ENCODE results near the gene NCR3LG1. TPM values are rescaled to one million over a fixed set of nuclear protein-coding genes. Genes with fewer than 3 reads are reported as not detected.

NCR3LG1 gene
- total RNA-seq, 1 donor from 2014 or later: 0.80 TPM

- Histone ChIP-seq H3K36me3 (no peaks in the 10 kb centered on the region), H3K4me3 (no peak overlapping the region), H3K27me3 (ENCODE audit: low read depth) (no peaks in the 10 kb centered on the region), H3K4me1 (peaks cover 8% of the 10 kb centered on the region), H3K9me3 (replicated peaks) (no peaks in the 10 kb centered on the region), H3K27ac (replicated peaks) (no peak overlapping the region)
- no peak for DNase-seq
- intact Hi-C loops (cut with micrococcal nuclease): no loop called here
- TF ChIP-seq, protein P1, sequence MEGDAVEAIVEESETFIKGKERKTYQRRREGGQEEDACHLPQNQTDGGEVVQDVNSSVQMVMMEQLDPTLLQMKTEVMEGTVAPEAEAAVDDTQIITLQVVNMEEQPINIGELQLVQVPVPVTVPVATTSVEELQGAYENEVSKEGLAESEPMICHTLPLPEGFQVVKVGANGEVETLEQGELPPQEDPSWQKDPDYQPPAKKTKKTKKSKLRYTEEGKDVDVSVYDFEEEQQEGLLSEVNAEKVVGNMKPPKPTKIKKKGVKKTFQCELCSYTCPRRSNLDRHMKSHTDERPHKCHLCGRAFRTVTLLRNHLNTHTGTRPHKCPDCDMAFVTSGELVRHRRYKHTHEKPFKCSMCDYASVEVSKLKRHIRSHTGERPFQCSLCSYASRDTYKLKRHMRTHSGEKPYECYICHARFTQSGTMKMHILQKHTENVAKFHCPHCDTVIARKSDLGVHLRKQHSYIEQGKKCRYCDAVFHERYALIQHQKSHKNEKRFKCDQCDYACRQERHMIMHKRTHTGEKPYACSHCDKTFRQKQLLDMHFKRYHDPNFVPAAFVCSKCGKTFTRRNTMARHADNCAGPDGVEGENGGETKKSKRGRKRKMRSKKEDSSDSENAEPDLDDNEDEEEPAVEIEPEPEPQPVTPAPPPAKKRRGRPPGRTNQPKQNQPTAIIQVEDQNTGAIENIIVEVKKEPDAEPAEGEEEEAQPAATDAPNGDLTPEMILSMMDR (IDR thresholded peaks at IDR 0.05; ENCODE audit: borderline replicate concordance): no peak
Observed at GRCh38 chr11:17399236-17399635, 47.6 kb downstream of the NCR3LG1 start.

DNA sequence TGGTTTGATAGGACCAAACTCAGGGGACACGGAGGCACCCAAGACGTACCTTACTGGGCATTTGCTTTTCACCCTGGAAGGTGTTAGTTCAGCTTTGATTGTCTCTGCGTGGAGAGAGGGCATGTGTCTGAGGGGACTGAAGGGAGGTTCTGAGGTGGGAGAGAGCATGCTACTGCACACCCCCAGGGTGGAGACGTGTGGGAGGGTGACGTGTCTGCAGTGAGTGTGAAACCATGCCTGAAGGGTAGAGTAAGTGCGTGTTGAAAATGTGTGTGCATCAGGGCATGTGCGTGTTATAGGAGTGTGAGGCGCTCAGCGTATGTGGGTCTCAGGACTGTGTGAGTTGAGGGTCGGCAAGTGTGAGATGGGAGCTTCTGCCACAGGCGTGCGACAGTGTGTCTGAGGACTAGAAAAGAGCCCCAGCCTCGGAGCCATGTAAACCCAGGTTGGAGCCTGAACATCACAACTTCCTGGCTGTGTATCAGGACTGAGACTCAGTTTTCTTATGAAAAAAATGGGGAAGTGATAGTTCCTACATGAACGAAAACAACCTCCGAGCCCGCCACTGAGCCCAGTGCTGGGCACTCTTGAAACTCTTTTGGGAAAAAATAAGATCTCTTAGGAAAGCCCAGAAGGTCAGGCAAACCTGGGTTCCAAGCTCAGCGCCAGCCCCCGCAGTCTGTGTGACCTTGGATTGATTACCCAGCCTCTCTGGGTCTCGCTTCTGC, 48.6 kb downstream of the NCR3LG1 start:
- TF ChIP-seq, protein P1 (IDR thresholded peaks at IDR 0.05; ENCODE audit: borderline replicate concordance): no peak
- intact Hi-C loops (cut with micrococcal nuclease): no loop called here
- no peaks in the 10 kb centered on the region for H3K36me3 ChIP-seq
- no peak for DNase-seq
- no peak overlapping the region for H3K27ac ChIP-seq (replicated peaks)
- H3K4me1 ChIP-seq: peaks cover 15% of the 10 kb centered on the region
- no peaks in the 10 kb centered on the region for H3K27me3 ChIP-seq (ENCODE audit: low read depth)
- H3K9me3 ChIP-seq (replicated peaks): no peaks in the 10 kb centered on the region
- no peak overlapping the region for H3K4me3 ChIP-seq

DNA sequence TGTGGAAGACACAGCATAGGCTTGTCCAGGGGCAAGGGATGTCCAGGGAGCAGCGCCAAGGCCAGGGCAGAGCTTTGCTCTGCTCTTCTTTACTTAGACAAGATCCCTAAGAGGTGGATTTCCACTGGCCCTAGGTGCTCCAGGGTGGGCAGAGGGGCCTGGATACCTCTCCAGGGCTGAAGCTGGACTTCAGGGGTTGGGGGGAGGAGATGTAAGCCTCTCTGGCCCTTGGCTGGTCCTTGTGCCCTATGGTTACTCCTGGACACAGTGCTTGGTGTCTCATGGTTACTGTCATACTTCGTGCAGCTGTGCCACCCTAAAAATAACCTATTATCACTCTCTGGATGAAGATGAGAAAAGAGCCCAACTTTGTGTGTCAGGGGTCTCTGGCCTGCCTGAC, 49.7 kb downstream of the NCR3LG1 start:
- intact Hi-C loops (cut with micrococcal nuclease): no loop called here
- no peaks in the 10 kb centered on the region for H3K36me3 ChIP-seq
- TF ChIP-seq, protein P1 (IDR thresholded peaks at IDR 0.05; ENCODE audit: borderline replicate concordance): no peak
- DNase-seq: no peak
- no peaks in the 10 kb centered on the region for H3K27me3 ChIP-seq (ENCODE audit: low read depth)
- H3K27ac ChIP-seq (replicated peaks): no peak overlapping the region
- H3K9me3 ChIP-seq (replicated peaks): no peaks in the 10 kb centered on the region
- H3K4me1 ChIP-seq: peaks cover 25% of the 10 kb centered on the region
- no peak overlapping the region for H3K4me3 ChIP-seq

DNA sequence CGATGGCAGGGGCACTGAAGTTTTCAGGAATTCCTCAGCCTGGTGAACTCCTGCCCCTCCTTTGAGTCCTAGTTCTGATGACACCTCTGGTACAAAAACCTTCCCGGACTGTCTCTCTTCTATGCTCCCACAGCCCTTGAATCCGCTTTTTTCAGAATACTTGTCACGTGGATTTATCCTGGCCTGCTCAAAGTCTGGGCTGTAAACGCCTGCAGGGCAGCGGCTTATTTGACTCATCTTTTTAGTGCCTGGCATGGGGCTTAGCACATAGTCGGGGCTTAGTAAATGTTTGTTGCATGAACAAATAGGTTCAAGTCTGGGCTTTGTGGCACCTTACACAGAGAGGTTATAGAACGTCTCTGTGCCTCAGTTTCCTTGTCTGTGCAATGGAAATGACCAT, 50.2 kb downstream of the NCR3LG1 start:
- H3K27me3 ChIP-seq (ENCODE audit: low read depth): no peaks in the 10 kb centered on the region
- no peak overlapping the region for H3K27ac ChIP-seq (replicated peaks)
- H3K9me3 ChIP-seq (replicated peaks): no peaks in the 10 kb centered on the region
- no peaks in the 10 kb centered on the region for H3K36me3 ChIP-seq
- no peak overlapping the region for H3K4me3 ChIP-seq
- TF ChIP-seq, protein P1 (IDR thresholded peaks at IDR 0.05; ENCODE audit: borderline replicate concordance): no peak
- H3K4me1 ChIP-seq: peaks cover 30% of the 10 kb centered on the region
- intact Hi-C loops (cut with micrococcal nuclease): no loop called here
- no peak for DNase-seq

DNA sequence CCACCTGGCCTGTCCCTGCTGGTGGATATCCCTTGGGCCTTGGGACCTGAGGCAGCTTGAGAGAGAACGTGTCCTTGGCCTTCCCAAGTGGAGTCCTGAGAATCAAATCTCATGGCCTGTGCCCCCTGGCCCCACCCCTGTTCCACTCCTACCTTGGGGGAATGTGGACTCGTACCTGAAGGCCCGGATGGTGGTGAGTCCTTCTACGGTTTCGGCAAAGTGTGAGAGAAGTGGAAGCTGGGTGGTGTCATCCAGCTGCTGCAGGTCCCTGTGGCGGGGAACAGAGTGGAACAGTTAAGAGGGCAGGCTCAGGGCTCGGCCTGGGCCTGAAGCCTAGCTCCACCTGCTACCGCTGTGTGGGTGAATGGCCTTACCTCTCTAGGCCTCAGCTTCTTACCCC, 50.9 kb downstream of the NCR3LG1 start:
- Histone ChIP-seq H3K4me1 (peaks cover 34% of the 10 kb centered on the region), H3K4me3 (no peak overlapping the region), H3K27me3 (ENCODE audit: low read depth) (no peaks in the 10 kb centered on the region), H3K36me3 (no peaks in the 10 kb centered on the region), H3K9me3 (replicated peaks) (no peaks in the 10 kb centered on the region), H3K27ac (replicated peaks) (no peak overlapping the region)
- TF ChIP-seq, protein P1 (IDR thresholded peaks at IDR 0.05; ENCODE audit: borderline replicate concordance): no peak
- intact Hi-C loops (cut with micrococcal nuclease): no loop called here
- no peak for DNase-seq
